ENCODE data around the gene COQ2. TPM values are rescaled to one million over a fixed set of nuclear protein-coding genes. Genes with fewer than 3 reads are reported as not detected.

The COQ2 gene
- total RNA-seq, 4 donors from 2014 or later: 3.2 to 22.6 (median 9.5) TPM

DNA sequence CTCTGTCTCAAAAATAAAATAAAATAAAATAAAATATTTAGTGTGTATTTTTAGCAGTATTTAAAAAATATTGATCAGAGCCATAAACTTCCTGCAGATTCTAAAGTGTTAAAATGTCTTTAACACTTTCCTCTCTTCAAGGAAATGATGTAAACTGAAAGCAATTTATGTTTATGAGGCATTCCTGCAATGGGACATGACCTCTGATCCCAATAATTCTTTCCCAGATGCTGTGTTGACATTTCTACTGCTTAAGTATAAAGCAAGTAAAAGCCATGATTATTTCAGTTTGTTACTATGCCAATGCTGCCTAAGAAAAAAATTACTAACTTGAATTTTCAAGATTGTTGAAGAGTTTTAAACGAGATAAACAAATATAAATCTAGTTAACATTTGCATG is 29.0 kb downstream of the COQ2 start:
- Histone ChIP-seq H3K27ac (peak overlapping the region in 1 of 2 donors; percentile 85), H3K4me3 (no peak overlapping the region), H3K9me3 (no peaks in the 10 kb centered on the region), H3K4me1 (peaks cover 0 to 6% of the 10 kb centered on the region in 2 donors), H3K36me3 (no peaks in the 10 kb centered on the region), H3K27me3 (no peaks in the 10 kb centered on the region)
- no peak for DNase-seq
- intact Hi-C loops (cut with DNase I; ENCODE audit: low total_unique reads): no loop called here
- TF ChIP-seq POLR2A (IDR thresholded peaks at IDR 0.05): no peak
- TF ChIP-seq, protein P1, sequence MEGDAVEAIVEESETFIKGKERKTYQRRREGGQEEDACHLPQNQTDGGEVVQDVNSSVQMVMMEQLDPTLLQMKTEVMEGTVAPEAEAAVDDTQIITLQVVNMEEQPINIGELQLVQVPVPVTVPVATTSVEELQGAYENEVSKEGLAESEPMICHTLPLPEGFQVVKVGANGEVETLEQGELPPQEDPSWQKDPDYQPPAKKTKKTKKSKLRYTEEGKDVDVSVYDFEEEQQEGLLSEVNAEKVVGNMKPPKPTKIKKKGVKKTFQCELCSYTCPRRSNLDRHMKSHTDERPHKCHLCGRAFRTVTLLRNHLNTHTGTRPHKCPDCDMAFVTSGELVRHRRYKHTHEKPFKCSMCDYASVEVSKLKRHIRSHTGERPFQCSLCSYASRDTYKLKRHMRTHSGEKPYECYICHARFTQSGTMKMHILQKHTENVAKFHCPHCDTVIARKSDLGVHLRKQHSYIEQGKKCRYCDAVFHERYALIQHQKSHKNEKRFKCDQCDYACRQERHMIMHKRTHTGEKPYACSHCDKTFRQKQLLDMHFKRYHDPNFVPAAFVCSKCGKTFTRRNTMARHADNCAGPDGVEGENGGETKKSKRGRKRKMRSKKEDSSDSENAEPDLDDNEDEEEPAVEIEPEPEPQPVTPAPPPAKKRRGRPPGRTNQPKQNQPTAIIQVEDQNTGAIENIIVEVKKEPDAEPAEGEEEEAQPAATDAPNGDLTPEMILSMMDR (IDR thresholded peaks at IDR 0.05): no peak

DNA sequence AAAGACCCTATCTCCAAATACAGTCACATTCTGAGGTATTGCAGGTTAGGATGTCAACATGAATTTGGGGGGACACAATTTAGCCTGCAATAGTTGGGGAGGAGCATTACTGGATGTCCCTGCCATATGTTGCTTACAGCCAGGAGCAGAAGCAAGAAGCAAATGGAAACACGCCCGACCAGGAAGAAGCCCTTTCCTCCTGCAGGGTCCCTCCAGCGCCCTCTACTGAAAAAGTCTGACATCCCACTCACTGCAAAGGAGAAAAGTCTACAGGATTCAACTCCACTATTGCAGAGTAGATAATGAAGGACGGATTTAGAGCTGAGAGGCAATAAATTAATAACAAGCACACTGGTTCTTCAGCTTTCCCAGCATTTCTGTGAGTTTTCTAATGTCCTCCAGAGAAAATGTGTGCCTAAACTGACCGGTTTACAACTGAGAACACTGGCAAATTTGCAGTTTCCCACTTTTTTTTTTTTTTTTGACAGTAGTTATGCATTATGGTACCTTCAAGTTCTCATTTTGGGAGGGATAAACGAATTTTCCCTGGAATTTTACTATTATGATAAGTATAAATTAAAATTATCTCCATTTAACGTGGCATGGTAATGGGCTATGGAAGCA is 31.7 kb downstream of the COQ2 start:
- Histone ChIP-seq H3K4me1 (no peaks in the 10 kb centered on the region), H3K9me3 (no peaks in the 10 kb centered on the region), H3K4me3 (no peak overlapping the region), H3K27me3 (no peaks in the 10 kb centered on the region), H3K36me3 (no peaks in the 10 kb centered on the region), H3K27ac (no peak overlapping the region)
- intact Hi-C loops (cut with DNase I; ENCODE audit: low total_unique reads): no loop called here
- peak in 1 of 2 donors; percentile 33 for DNase-seq
- TF ChIP-seq, protein P1 (IDR thresholded peaks at IDR 0.05): peak; percentile 18 to 45 (median 21)
- no peak for TF ChIP-seq POLR2A (IDR thresholded peaks at IDR 0.05)

DNA sequence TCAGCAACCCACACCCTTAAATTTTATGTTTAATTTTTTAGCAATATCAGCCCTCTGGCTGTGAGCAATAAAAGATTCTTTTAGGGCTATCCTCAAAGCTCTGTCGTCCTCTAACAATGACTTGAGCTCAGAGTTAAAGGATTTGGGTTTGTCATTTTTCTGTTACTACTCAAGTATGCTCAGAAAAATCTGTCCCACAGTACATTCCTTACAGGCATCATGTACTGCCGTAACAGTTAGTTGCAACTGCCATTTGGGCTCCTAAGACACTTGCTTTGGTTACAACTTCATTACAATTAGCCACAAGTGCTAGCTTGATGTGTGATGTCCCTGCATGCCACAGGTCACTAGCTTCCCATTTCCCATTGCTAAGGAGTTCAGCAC is 33.2 kb downstream of the COQ2 start:
- intact Hi-C loops (cut with DNase I; ENCODE audit: low total_unique reads): no loop called here
- Histone ChIP-seq H3K9me3 (no peaks in the 10 kb centered on the region), H3K4me1 (no peaks in the 10 kb centered on the region), H3K36me3 (no peaks in the 10 kb centered on the region), H3K4me3 (no peak overlapping the region), H3K27me3 (no peaks in the 10 kb centered on the region), H3K27ac (no peak overlapping the region)
- TF ChIP-seq POLR2A (IDR thresholded peaks at IDR 0.05): no peak
- DNase-seq: no peak

DNA sequence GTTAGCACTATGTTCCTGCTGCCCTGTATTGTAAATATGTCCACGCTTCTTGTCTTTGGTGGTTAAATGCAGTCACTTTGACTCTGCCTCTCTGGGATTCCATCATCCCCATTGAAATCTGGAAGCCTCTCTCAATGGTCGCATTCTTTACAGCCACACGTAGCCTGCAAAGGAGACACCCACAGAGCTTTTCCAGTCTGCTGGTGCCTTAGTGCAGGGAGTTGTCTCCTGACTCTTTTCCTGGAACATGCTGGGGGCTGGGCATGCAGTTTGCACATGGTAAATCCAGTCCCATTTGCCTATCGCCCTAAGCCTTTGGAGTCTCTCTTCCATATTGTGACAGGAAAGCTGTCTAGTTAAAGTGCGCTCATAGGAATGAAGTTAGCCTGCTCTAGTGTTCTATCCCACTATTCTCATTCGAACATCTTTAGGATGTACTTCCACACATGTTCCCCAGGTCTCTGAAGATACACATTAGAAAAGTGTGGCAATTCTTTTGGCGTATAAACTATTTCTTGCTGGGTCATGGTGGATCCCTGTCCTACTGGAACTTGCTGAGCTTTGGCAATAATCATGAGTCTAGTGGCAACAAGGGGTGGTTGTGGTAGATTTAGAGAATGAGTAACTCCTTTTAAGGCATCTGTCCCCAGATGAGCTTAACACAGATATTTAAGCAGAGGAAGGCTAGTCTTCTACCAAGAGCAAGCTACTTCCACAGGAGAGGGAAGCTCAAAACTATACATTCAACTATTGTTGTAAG is 33.7 kb downstream of the COQ2 start:
- no peaks in the 10 kb centered on the region for H3K9me3 ChIP-seq
- no peak overlapping the region for H3K4me3 ChIP-seq
- H3K36me3 ChIP-seq: no peaks in the 10 kb centered on the region
- H3K27ac ChIP-seq: no peak overlapping the region
- TF ChIP-seq POLR2A (IDR thresholded peaks at IDR 0.05): no peak
- TF ChIP-seq, protein P1 (IDR thresholded peaks at IDR 0.05): no peak
- no peak for DNase-seq
- H3K4me1 ChIP-seq: no peaks in the 10 kb centered on the region
- intact Hi-C loops (cut with DNase I; ENCODE audit: low total_unique reads): no loop called here
- H3K27me3 ChIP-seq: no peaks in the 10 kb centered on the region

DNA sequence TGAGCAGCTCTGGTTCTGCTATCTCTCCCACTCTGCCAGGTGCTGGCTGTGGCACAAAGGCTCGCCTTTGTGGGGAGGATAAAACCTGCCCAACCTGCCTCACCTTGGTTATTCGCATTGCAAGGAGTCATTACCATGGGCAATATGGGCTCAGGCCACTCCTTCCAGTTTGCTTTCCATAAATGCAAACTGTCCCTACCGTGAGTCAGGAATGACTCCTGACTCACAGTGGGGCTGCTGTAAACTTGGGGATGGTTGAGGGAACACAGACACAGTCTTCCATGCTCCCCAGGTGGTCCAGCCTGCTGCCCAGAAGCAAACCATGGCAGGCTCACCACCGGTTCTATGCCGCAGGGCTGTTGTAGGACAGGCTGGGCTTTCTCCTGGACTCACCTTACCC is 36.1 kb downstream of the COQ2 start:
- H3K4me3 ChIP-seq: no peak overlapping the region
- no peaks in the 10 kb centered on the region for H3K27me3 ChIP-seq
- H3K9me3 ChIP-seq: no peaks in the 10 kb centered on the region
- H3K4me1 ChIP-seq: no peaks in the 10 kb centered on the region
- no peak for TF ChIP-seq POLR2A (IDR thresholded peaks at IDR 0.05)
- TF ChIP-seq, protein P1 (IDR thresholded peaks at IDR 0.05): no peak
- no peak for DNase-seq
- intact Hi-C loops (cut with DNase I; ENCODE audit: low total_unique reads): no loop called here
- H3K27ac ChIP-seq: no peak overlapping the region
- H3K36me3 ChIP-seq: no peaks in the 10 kb centered on the region
